GM10248 (cell line): ENCODE data around the gene KCNG1.

Source experiments
- CTCF ChIA-PET: fragments of 300-600 bp; sonication (Branson Sonifier 250); formaldehyde crosslinking; extraction: SDS; loops from one replicate; lab custom pipeline; 2021; ENCODE audit warnings: antibody characterized with exemption; lab: Yijun Ruan, JAX
- POLR2A ChIA-PET: fragments of 350-650 bp; sonication (Branson Sonifier 250); formaldehyde crosslinking; extraction: SDS; loops from one replicate; lab custom pipeline; 2020; ENCODE audit warnings: antibody characterized with exemption; lab: Yijun Ruan, JAX
- DNase-seq: peaks from one replicate; pipeline ENCODE4 v3.0.0; 2012; ENCODE audit errors: extremely low spot score
- CTCF ChIP-seq: IDR thresholded peaks from 2 replicates; pipeline ENCODE4 v1.5.1; 2012; ENCODE audit warnings: mild to moderate bottlenecking, low read depth; ENCODE audit errors: extremely low read depth, missing control alignments, control extremely low read depth

Gene KCNG1

GRCh38 chr20:51003753-51004152, 19.2 kb downstream of the KCNG1 start:
- ChIA-PET POLR2A (no interaction called here), CTCF (interaction anchor here (1.4 kb wide), 1 partner anchor 16 kb away, joined by 3 read pairs; no protein-coding TSS in a partner anchor)
- no peak for DNase-seq
- no peak for TF ChIP-seq CTCF

- TF ChIP-seq CTCF: no peak
- ChIA-PET CTCF (interaction anchor here (2.1 kb wide), 1 partner anchor 13 kb away, joined by 7 read pairs; no protein-coding TSS in a partner anchor), POLR2A (no interaction called here)
- DNase-seq: no peak
Measured at GRCh38 chr20:51002633-51003032, 20.3 kb downstream of the KCNG1 start.

GRCh38 chr20:51001430-51002265, 21.3 kb downstream of the KCNG1 start:
- TF ChIP-seq CTCF: no peak
- DNase-seq: no peak
- CTCF ChIA-PET: interaction anchor here (2.1 kb wide), 1 partner anchor 14 kb away, joined by 7 read pairs; no protein-coding TSS in a partner anchor
- POLR2A ChIA-PET: no interaction called here

- ChIA-PET CTCF (interaction anchor here (1.0 to 4.1 kb wide), 2 partner anchors 12 to 18 kb away, joined by 3 to 28 read pairs; no protein-coding TSS in a partner anchor), POLR2A (no interaction called here)
- no peak for TF ChIP-seq CTCF
- no peak for DNase-seq
Measured at GRCh38 chr20:50999355-50999754, 23.6 kb downstream of the KCNG1 start.

GRCh38 chr20:50996901-50997865, 25.7 kb downstream of the KCNG1 start:
- POLR2A ChIA-PET: interaction anchor here (0.6 kb wide), 1 partner anchor 669 kb away, joined by 4 read pairs; no protein-coding TSS in a partner anchor
- no peak for TF ChIP-seq CTCF
- DNase-seq: no peak
- CTCF ChIA-PET: interaction anchor here (2.2 to 4.1 kb wide), 4 partner anchors 9 to 310 kb away, joined by 7 to 28 read pairs (median 12); no protein-coding TSS in a partner anchor

- TF ChIP-seq CTCF: no peak
- ChIA-PET POLR2A (no interaction called here), CTCF (interaction anchor here (0.6 to 4.1 kb wide), 5 partner anchors 8 to 599 kb away, joined by 3 to 28 read pairs (median 10); no protein-coding TSS in a partner anchor)
- no peak for DNase-seq
Measured at GRCh38 chr20:50995506-50995905, 27.4 kb downstream of the KCNG1 start.
